ENCODE measurements around the gene GADD45A.
A peak's percentile ranks its signal among the peaks of the same experiment; 100 is the strongest.

Gene GADD45A

DNA sequence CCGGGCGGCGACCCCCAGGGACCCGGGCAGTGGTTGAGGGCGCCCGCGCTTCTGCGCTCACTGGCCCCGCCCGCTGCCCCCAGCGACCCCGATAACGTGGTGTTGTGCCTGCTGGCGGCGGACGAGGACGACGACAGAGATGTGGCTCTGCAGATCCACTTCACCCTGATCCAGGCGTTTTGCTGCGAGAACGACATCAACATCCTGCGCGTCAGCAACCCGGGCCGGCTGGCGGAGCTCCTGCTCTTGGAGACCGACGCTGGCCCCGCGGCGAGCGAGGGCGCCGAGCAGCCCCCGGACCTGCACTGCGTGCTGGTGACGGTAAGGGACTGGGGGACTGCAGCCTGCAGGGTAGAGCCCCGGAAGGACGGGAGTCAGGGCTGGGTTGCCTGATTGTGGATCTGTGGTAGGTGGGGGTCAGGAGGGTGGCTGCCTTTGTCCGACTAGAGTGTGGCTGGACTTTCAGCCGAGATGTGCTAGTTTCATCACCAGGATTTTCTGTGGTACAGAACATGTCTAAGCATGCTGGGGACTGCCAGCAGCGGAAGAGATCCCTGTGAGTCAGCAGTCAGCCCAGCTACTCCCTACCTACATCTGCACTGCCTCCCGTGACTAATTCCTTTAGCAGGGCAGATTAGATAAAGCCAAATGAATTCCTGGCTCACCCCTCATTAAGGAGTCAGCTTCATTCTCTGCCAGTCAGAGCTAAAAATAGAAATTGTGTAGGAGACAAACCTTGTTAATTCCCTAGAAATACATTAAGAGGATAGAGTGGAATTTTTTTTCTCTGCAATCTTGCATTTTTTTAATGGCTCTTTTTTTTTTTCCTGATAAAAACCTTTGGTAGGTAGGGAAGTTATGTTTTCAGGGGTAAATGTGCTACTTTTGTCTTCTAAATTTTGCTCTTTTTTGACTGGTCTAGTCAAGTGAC, 1.5 kb downstream of the GADD45A start:
- DNase-seq (ENCODE audit: extremely low spot score, insufficient read length, low read depth) (peak; percentile 11), FAIRE-seq (peak; percentile 84)

DNA sequence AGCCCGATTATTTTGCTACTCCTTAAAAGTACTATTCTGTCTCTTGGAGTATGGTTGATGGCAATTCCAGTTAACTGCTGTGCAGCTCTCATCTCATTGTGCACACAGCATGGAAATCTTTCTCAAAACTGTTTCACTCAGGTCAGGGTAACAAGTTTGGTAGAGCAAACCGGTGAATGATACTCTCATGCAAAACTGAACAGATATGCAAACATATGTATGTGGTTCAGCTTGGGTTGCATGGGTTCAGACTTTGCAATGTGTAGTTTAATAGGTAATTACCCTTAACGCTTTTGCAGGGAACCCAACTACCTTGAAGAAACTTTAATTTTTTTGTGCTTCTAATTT, 2.2 kb downstream of the GADD45A start:
- FAIRE-seq (peak; percentile 63), DNase-seq (ENCODE audit: extremely low spot score, insufficient read length, low read depth) (no peak)

DNA sequence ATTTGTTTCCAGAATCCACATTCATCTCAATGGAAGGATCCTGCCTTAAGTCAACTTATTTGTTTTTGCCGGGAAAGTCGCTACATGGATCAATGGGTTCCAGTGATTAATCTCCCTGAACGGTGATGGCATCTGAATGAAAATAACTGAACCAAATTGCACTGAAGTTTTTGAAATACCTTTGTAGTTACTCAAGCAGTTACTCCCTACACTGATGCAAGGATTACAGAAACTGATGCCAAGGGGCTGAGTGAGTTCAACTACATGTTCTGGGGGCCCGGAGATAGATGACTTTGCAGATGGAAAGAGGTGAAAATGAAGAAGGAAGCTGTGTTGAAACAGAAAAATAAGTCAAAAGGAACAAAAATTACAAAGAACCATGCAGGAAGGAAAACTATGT, 2.6 kb downstream of the GADD45A start:
- FAIRE-seq (no peak), DNase-seq (ENCODE audit: extremely low spot score, insufficient read length, low read depth) (no peak)

- FAIRE-seq (no peak), DNase-seq (ENCODE audit: extremely low spot score, insufficient read length, low read depth) (no peak)
These were observed 3.7 kb downstream of the GADD45A start for GRCh38 chr1:67688526-67689219.

GRCh38 chr1:67689267-67690017, 4.4 kb downstream of the GADD45A start:
- no peak for FAIRE-seq
- no peak for DNase-seq (ENCODE audit: extremely low spot score, insufficient read length, low read depth)

DNA sequence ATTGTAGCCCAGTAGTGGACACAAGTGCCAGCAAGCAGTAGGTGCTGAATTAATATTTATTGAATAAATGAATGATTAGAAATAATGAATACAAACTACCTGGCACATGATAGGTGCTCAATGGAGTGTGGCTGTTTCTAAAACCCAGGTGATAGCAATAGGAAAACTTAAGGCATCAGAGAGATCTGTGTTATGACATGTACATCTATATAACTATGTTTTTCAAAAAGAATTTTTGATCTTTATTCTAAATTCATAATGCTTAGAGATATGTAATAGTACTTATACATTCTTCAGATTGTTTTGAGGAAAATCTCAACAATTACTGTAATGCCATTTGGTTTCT, 5.0 kb downstream of the GADD45A start:
- DNase-seq (ENCODE audit: extremely low spot score, insufficient read length, low read depth) = no peak
- no peak for FAIRE-seq

DNA sequence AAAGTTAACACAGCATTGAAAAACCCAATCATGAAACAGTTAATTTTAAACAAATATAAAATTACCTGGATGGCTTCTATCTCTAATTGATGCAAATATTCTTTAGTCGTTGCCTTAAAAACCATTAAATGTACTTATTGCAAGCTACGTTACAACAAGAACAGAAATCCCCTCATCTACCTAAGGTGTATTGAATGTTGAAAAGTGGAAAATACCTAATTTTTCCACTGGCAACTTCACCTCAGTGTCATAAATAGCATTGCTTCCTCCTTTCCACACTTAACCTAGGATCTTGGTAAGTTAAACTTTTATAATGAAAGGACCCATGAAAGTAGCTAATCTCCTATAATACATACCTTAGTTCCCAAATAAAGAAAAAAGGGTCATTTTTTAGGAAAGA, 5.4 kb downstream of the GADD45A start:
- no peak for FAIRE-seq
- DNase-seq (ENCODE audit: extremely low spot score, insufficient read length, low read depth) = no peak

- no peak for FAIRE-seq
- DNase-seq (ENCODE audit: extremely low spot score, insufficient read length, low read depth) = no peak
These were observed 6.7 kb downstream of the GADD45A start for GRCh38 chr1:67691712-67692111.

GRCh38 chr1:67695963-67696362, 11.0 kb downstream of the GADD45A start:
- FAIRE-seq (no peak), DNase-seq (ENCODE audit: extremely low spot score, insufficient read length, low read depth) (no peak)

- DNase-seq (ENCODE audit: extremely low spot score, insufficient read length, low read depth) (no peak), FAIRE-seq (no peak)
These were observed 11.7 kb downstream of the GADD45A start for GRCh38 chr1:67696708-67697107.

DNA sequence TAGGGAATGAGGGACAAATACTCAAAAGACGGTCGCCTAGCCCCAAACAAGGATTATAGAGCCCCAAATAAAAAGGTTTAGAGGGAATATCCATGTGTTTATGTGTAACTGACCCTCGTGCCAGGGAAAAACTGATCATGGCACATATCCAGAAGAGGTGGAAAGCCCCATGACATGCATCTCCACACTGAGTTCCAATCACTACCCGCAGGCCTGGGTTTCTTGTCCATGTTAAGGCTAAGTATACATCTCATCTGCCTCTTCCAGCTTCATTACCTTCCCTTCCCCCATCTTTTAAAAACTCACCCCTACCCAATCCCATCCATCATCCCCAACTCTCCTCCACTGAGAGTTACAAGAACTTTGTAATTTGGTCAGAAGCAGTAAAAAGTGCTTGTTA, 15.2 kb downstream of the GADD45A start:
- DNase-seq (ENCODE audit: extremely low spot score, insufficient read length, low read depth) (no peak), FAIRE-seq (no peak)

DNA sequence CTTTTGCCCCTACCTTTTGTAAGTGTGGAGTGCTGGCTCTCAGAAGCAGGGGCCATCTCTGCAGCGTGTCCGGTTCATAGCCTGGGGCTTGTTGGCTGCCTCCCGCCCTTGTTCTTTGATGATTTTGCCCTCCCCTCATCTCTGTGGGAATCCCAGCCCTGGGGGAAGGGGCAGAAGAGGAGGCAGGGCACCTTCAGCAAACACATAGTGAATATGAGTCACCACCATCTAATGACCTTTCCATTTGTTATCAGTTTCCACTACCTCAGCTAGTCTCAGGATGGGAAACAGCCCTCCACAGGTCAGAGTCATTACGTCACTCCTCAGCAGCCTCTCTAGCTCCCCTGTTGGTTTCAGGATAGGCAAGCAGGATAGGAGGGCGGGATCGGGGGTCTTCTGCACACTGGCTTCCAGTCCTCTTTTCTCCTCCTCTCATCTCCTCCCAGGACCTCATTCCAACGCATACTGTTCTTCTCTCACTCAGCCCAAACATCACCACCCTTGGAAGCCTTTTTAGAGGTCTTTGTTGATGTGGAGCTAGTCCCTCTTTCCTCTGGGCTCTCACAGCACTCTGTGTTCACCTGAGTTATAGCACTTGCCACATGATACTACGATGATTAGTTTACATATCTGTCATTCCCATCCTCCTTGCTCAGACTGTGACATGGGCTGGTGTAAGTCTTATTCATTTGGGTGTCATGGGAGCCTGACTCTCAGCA, 15.8 kb downstream of the GADD45A start:
- FAIRE-seq (no peak), DNase-seq (ENCODE audit: extremely low spot score, insufficient read length, low read depth) (no peak)

DNA sequence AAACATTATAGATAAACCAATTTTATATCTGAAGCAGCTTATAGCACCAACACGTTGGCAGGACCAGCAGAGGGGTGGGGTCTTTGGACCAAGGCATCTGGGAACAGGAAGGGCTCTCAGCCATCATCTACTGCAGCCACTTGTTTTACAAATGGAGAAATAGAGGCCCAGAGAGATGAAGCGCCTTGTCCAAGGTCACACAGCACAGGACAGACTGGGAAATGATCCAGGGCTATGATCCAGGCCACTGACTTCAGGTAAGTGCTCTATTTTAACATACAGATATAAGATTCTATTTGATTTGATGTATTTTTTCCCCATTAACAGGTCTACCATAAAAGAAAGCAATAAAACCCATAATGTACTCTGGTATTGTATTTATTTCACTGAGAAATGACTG, 16.9 kb downstream of the GADD45A start:
- DNase-seq (ENCODE audit: extremely low spot score, insufficient read length, low read depth) (no peak), FAIRE-seq (no peak)

- DNase-seq (ENCODE audit: extremely low spot score, insufficient read length, low read depth) (no peak), FAIRE-seq (no peak)
These were observed 19.4 kb downstream of the GADD45A start for GRCh38 chr1:67704351-67704750.

DNA sequence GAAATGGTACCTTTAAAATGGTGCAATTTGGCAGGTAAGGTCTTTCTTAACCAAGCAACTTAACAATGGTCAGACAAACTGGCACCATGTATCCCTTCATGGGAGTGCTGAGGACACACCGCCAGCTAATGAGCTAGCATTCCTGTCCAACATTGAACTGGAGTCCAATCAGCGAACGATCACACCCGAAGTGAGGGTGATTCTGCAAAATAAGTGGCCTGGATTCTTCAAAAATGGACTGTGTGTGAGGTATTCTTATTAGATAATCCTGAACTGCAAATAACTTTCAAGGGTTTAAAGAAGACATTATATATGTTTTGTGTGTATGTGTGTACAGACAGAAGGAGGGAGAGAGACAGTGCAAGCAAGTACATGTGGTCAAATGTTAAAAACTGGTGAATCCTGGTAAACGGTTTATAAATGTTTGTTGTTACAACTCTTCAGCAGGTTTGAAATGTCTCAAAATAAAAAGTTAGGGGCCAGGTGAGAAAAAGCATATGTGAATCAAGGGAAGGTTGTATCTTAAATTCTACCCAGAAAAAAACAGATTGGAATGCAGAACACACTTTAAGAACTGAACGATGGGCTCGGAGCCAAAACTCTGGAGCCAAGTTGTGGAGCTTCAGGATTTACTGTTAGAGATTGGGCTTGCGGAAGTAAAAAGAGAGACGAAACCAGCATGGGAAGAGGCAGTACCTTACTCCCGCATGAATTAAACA, 20.9 kb downstream of the GADD45A start:
- FAIRE-seq (no peak), DNase-seq (ENCODE audit: extremely low spot score, insufficient read length, low read depth) (no peak)

- FAIRE-seq (no peak), DNase-seq (ENCODE audit: extremely low spot score, insufficient read length, low read depth) (no peak)
These were observed 23.6 kb downstream of the GADD45A start for GRCh38 chr1:67708606-67709005.

- no peak for DNase-seq (ENCODE audit: extremely low spot score, insufficient read length, low read depth)
These were observed 25.4 kb downstream of the GADD45A start for GRCh38 chr1:67710417-67710816.

GRCh38 chr1:67711158-67711854, 26.3 kb downstream of the GADD45A start:
- FAIRE-seq = no peak

More at GRCh38 chr1:67710417-67710816, 25.4 kb downstream of the GADD45A start:
- FAIRE-seq = no peak

DNA sequence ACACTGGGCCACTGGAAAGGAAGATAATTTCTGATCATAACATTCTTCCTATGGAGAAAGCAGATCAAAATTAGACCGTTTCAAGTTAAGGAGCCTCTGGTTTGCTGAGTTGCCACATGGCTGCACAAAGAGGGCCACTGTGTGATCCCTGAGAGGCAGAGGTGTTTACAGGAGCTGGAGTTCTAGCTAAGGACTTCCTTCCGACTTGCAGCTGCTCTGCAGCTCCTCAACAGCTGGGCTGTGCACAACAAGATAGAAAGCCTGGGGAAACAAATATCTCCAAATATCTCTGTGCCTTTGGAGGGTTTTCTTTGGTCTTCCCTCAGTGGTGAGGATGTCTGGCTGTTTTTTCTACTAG, 26.8 kb downstream of the GADD45A start:
- no peak for DNase-seq (ENCODE audit: extremely low spot score, insufficient read length, low read depth)
- no peak for FAIRE-seq

More at GRCh38 chr1:67711158-67711854, 26.3 kb downstream of the GADD45A start:
- no peak for DNase-seq (ENCODE audit: extremely low spot score, insufficient read length, low read depth)
